H9 (cell line): ENCODE measurements around the gene CA12. TPM values are rescaled to one million over a fixed set of nuclear protein-coding genes. Genes with fewer than 3 reads are reported as not detected.

Source experiments
- DNase-seq: peaks from one replicate; pipeline ENCODE4 v3.0.0-alpha.2; 2017
- H2AFZ ChIP-seq: one replicate; pipeline ENCODE4 v1.6.1; 2013; ENCODE audit warnings: mild to moderate bottlenecking, low read length, control low read depth, moderate library complexity
- H2AK5ac ChIP-seq: 2 replicates; pipeline ENCODE4 v1.6.1; 2013; ENCODE audit warnings: low read length, control low read depth, mixed read lengths; ENCODE audit not compliant: insufficient read length
- H2BK120ac ChIP-seq: one replicate; pipeline ENCODE4 v1.6.1; 2013; ENCODE audit warnings: low read depth, mild to moderate bottlenecking, low read length, control low read depth, inconsistent platforms; ENCODE audit not compliant: poor library complexity, severe bottlenecking
- H2BK12ac ChIP-seq: 2 replicates; pipeline ENCODE4 v1.6.1; 2013; ENCODE audit warnings: low read length, control low read depth, mixed read lengths, low read depth; ENCODE audit not compliant: insufficient read length
- H2BK15ac ChIP-seq: 2 replicates; pipeline ENCODE4 v1.6.1; 2013; ENCODE audit warnings: low read depth, low read length, control low read depth
- H2BK20ac ChIP-seq: one replicate; pipeline ENCODE4 v1.6.1; 2013; ENCODE audit warnings: low read depth, mild to moderate bottlenecking, low read length, control low read depth, inconsistent platforms; ENCODE audit not compliant: poor library complexity, severe bottlenecking
- H2BK5ac ChIP-seq: 2 replicates; pipeline ENCODE4 v1.6.1; 2013; ENCODE audit warnings: low read length, control low read depth, mixed read lengths; ENCODE audit not compliant: insufficient read length
- H3K14ac ChIP-seq: 2 replicates; pipeline ENCODE4 v1.6.1; 2013; ENCODE audit warnings: low read length, control low read depth; ENCODE audit not compliant: insufficient read depth
- H3K18ac ChIP-seq: 2 replicates; pipeline ENCODE4 v1.6.1; 2013; ENCODE audit warnings: low read depth, mild to moderate bottlenecking, mixed read lengths, low read length, control low read depth; ENCODE audit not compliant: insufficient read length
- H3K23ac ChIP-seq: 2 replicates; pipeline ENCODE4 v1.6.1; 2013; ENCODE audit warnings: low read length, control low read depth, mixed read lengths, low read depth; ENCODE audit not compliant: insufficient read length
- H3K23me2 ChIP-seq: 2 replicates; pipeline ENCODE4 v1.6.1; 2013; ENCODE audit warnings: low read depth, mild to moderate bottlenecking, mixed read lengths, low read length, control low read depth; ENCODE audit not compliant: insufficient read length, poor library complexity, severe bottlenecking
- H3K27ac ChIP-seq: 2 replicates; pipeline ENCODE4 v1.5.1; 2013; ENCODE audit warnings: low read length, control low read depth, mixed read lengths, low read depth; ENCODE audit not compliant: insufficient read length
- H3K27me3 ChIP-seq: 2 replicates; pipeline ENCODE4 v1.6.1; 2013; ENCODE audit warnings: low read length, control low read depth, inconsistent platforms; ENCODE audit not compliant: insufficient read depth
- H3K4ac ChIP-seq: 2 replicates; pipeline ENCODE4 v1.6.1; 2013; ENCODE audit warnings: low read depth, mild to moderate bottlenecking, control low read depth, inconsistent platforms, low read length, moderate library complexity
- H3K4me1 ChIP-seq: 2 replicates; pipeline ENCODE4 v1.6.1; 2013; ENCODE audit warnings: low read length, control low read depth, inconsistent platforms; ENCODE audit not compliant: insufficient read depth
- H3K4me2 ChIP-seq: 2 replicates; pipeline ENCODE4 v1.6.1; 2013; ENCODE audit warnings: low read length, control low read depth, mixed read lengths; ENCODE audit not compliant: insufficient read length, insufficient read depth
- H3K56ac ChIP-seq: 2 replicates; pipeline ENCODE4 v1.6.1; 2013; ENCODE audit warnings: low read depth, mild to moderate bottlenecking, mixed read lengths, low read length, control low read depth; ENCODE audit not compliant: insufficient read length
- H3K79me1 ChIP-seq: 2 replicates; pipeline ENCODE4 v1.6.1; 2013; ENCODE audit warnings: low read depth, mild to moderate bottlenecking, moderate library complexity, low read length, control low read depth, inconsistent platforms; ENCODE audit not compliant: insufficient read depth, poor library complexity, severe bottlenecking
- H3K79me2 ChIP-seq: 2 replicates; pipeline ENCODE4 v1.6.1; 2013; ENCODE audit warnings: low read length, control low read depth, inconsistent platforms; ENCODE audit not compliant: insufficient read depth
- H3K9ac ChIP-seq: 2 replicates; pipeline ENCODE4 v1.6.1; 2013; ENCODE audit warnings: low read length, control low read depth, mixed read lengths; ENCODE audit not compliant: insufficient read length; ENCODE audit errors: extremely low read depth
- H3K9me3 ChIP-seq: one replicate; pipeline ENCODE4 v1.6.1; 2013; ENCODE audit warnings: low read depth, low read length, inconsistent platforms; ENCODE audit not compliant: control insufficient read depth
- H3T11ph ChIP-seq: one replicate; pipeline ENCODE4 v1.6.1; 2013; ENCODE audit warnings: mild to moderate bottlenecking, low read length, control low read depth, inconsistent platforms
- H4K20me1 ChIP-seq: one replicate; pipeline ENCODE4 v1.6.1; 2013; ENCODE audit not compliant: control insufficient read depth, insufficient read length, insufficient read depth
- H4K5ac ChIP-seq: 2 replicates; pipeline ENCODE4 v1.6.1; 2013; ENCODE audit warnings: low read depth, mild to moderate bottlenecking, mixed read lengths, low read length, control low read depth; ENCODE audit not compliant: insufficient read length
- H4K8ac ChIP-seq: replicated peaks from 2 replicates; pipeline ENCODE4 v1.6.1; 2013; ENCODE audit warnings: low read length, control low read depth, mixed read lengths, low read depth; ENCODE audit not compliant: insufficient read length
- H4K91ac ChIP-seq: 2 replicates; pipeline ENCODE4 v1.6.1; 2013; ENCODE audit warnings: low read depth, mild to moderate bottlenecking, moderate library complexity, mixed read lengths, low read length, control low read depth; ENCODE audit not compliant: insufficient read length
- H3K27ac Mint-ChIP-seq, 3 experiments: 2 replicates in 2 of 3; 3 replicates in 1 of 3; pipeline ENCODE4 v1.8.0; 2020 to 2021; ENCODE audit warnings: mixed read lengths in 3 of 3, mild to moderate bottlenecking in 1 of 3, moderate library complexity in 1 of 3
- H3K27me3 Mint-ChIP-seq: 2 replicates; pipeline ENCODE4 v1.8.0; 2021; ENCODE audit warnings: low read depth, mild to moderate bottlenecking, moderate library complexity, mixed read lengths
- H3K36me3 Mint-ChIP-seq, 3 experiments: 2 replicates in 2 of 3; 3 replicates in 1 of 3; pipeline ENCODE4 v1.8.0; 2020 to 2021; ENCODE audit warnings: low read depth in 3 of 3, mixed read lengths in 3 of 3; ENCODE audit not compliant: insufficient read depth in 1 of 3
- H3K4me1 Mint-ChIP-seq, 2 experiments: 2 replicates each; pipeline ENCODE4 v1.8.0; 2020; ENCODE audit warnings: mixed read lengths in 2 of 2
- H3K4me3 Mint-ChIP-seq, 2 experiments: 2 replicates in 1 of 2; 3 replicates in 1 of 2; pipeline ENCODE4 v1.8.0; 2020 to 2021; ENCODE audit warnings: mild to moderate bottlenecking in 2 of 2, mixed read lengths in 2 of 2, moderate library complexity in 1 of 2
- H3K9me3 Mint-ChIP-seq, 2 experiments: 2 replicates in 1 of 2; 3 replicates in 1 of 2; pipeline ENCODE4 v1.8.0; 2020; ENCODE audit warnings: mild to moderate bottlenecking in 2 of 2, mixed read lengths in 2 of 2, moderate library complexity in 1 of 2
- CTCF ChIP-seq: fragments of 200-600 bp; sonication (generic); conservative IDR thresholded peaks from 3 replicates; pipeline ENCODE4 v1.8.0; 2021; ENCODE audit warnings: antibody characterized with exemption, mild to moderate bottlenecking
- WGBS: extraction: QIAGEN DNeasy Blood & Tissue Kit; methylation state at CpG from one replicate; pipeline ENCODE4 v1.1.7; 2013; ENCODE audit warnings: missing lambda C conversion rate, low lambda C conversion rate, mixed read lengths; ENCODE audit not compliant: insufficient read length; ENCODE audit errors: extremely low coverage; 5-methylcytosine and 5-hydroxymethylcytosine counted together
- total RNA-seq: library from RNA; stranded (reverse); gene quantifications from 2 replicates; pipeline ENCODE4 v1.2.1, GENCODE V29; 2021

The CA12 gene
- total RNA-seq, 1 experiment from 2014 or later: 0.68 TPM

DNA sequence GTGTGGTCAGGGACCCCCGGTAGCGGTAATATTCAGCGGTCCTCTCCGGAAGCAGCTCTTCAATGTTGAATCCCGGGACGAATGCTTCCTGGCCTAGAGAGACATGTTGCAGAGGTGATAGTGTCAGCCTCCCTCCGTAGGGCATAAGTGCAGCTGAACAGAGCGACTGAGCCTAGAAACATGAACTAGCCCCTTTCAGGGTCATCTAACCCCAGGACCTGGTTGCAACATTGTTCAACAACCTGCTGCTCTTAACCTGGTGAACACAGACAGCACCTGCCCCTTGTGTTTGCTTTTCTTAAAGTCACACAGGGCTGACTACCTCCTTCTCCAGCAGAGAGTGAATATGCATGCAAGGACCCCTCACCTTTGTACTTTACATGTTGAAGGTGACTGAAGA, 41.3 kb downstream of the CA12 start:
- peak overlapping the region; percentile 34 for H3K4me2 ChIP-seq
- Mint-ChIP-seq H3K4me3 (peak overlapping the region; percentile 48 to 72), H3K9me3 (no peaks in the 10 kb centered on the region)

More for the DNA sequence above, 41.3 kb downstream of the CA12 start:
- H3K79me2 ChIP-seq: no peaks in the 10 kb centered on the region
- H3K27ac Mint-ChIP-seq: peak overlapping the region in 2 of 3 experiments; percentile 29 to 91; a peak in 3 of 7 replicates
- H4K20me1 ChIP-seq: no peaks in the 10 kb centered on the region
- peaks cover 8% of the 10 kb centered on the region for H3K27me3 Mint-ChIP-seq
- H4K5ac ChIP-seq: no peak overlapping the region
- H3K27ac ChIP-seq: no peak overlapping the region
- H3K9ac ChIP-seq: no peak overlapping the region
- peaks cover 52 to 55% of the 10 kb centered on the region in 2 experiments for H3K4me1 Mint-ChIP-seq
- H4K91ac ChIP-seq: no peak overlapping the region
- no peak for TF ChIP-seq CTCF
- no peak overlapping the region for H3T11ph ChIP-seq
- H3K56ac ChIP-seq: no peak overlapping the region
- no peak overlapping the region for H2AK5ac ChIP-seq
- no peak overlapping the region for H3K23ac ChIP-seq
- no peaks in the 10 kb centered on the region for H3K36me3 Mint-ChIP-seq
- no CpG with 5 or more reads among the region's 8 CpGs for WGBS
- H4K8ac ChIP-seq: no peak overlapping the region
- H3K79me1 ChIP-seq: no peaks in the 10 kb centered on the region
- peaks cover 6% of the 10 kb centered on the region for H3K23me2 ChIP-seq
- peak overlapping the region; percentile 25; the same call in 1 of the 2 replicates for H3K14ac ChIP-seq
- H3K27me3 ChIP-seq: no peaks in the 10 kb centered on the region
- no peak overlapping the region for H3K18ac ChIP-seq
- DNase-seq: no peak
- H3K4ac ChIP-seq: no peak overlapping the region
- no peak overlapping the region for H2AFZ ChIP-seq
- H2BK15ac ChIP-seq: no peak overlapping the region
- peaks cover 16% of the 10 kb centered on the region for H3K4me1 ChIP-seq
- H3K9me3 ChIP-seq: no peaks in the 10 kb centered on the region
- no peak overlapping the region for H2BK12ac ChIP-seq
- H2BK20ac ChIP-seq: no peak overlapping the region
- no peak overlapping the region for H2BK120ac ChIP-seq
- no peak overlapping the region for H2BK5ac ChIP-seq
